Left ventricle myocardium inferior (tissue), 1 donor: Measurements from ENCODE around the gene ANKRD27. TPM values are rescaled to one million over a fixed set of nuclear protein-coding genes. Genes with fewer than 3 reads are reported as not detected.
A peak's percentile ranks its signal among the peaks of the same experiment; 100 is the strongest.

Source experiments
- DNase-seq: peaks from one replicate; pipeline ENCODE4 v3.0.0-alpha.2; 2020
- H3K27ac ChIP-seq: fragments of 200-600 bp; replicated peaks from 2 replicates; pipeline ENCODE4 v1.8.0; 2021
- H3K27me3 ChIP-seq: fragments of 200-600 bp; 2 replicates; pipeline ENCODE4 v1.8.0; 2021; ENCODE audit warnings: low read depth
- H3K36me3 ChIP-seq: fragments of 200-600 bp; 2 replicates; pipeline ENCODE4 v1.8.0; 2021
- H3K4me1 ChIP-seq: fragments of 200-600 bp; 2 replicates; pipeline ENCODE4 v1.8.0; 2021
- H3K4me3 ChIP-seq: fragments of 200-600 bp; 2 replicates; pipeline ENCODE4 v1.8.0; 2021; ENCODE audit warnings: mild to moderate bottlenecking, moderate library complexity
- H3K9me3 ChIP-seq: fragments of 200-600 bp; replicated peaks from 2 replicates; pipeline ENCODE4 v1.8.0; 2021
- intact Hi-C: fragments of 100-400 bp; cut with micrococcal nuclease; formaldehyde crosslinking; loops from one replicate; pipeline ENCODE4 v1.11.0; 2022
- total RNA-seq: library from RNA; stranded (reverse); fragmentation: NEBNext Ultra II Directional; extraction: Animal tissue kit (Norgen Biotek cat#: 25700); gene quantifications from one replicate; pipeline ENCODE4 v1.2.1, GENCODE V29; 2021
- TF ChIP-seq, protein P1 (sequence below): fragments of 200-600 bp; IDR thresholded peaks from 2 replicates; pipeline ENCODE4 v1.8.0; 2021; ENCODE audit warnings: antibody characterized with exemption, mild to moderate bottlenecking, borderline replicate concordance
- donor health status: DM: no; HTN: yes; CAD: no; lungs with severe emphysema.

ANKRD27 gene
- total RNA-seq, 1 donor from 2014 or later, result 18.0 TPM

DNA sequence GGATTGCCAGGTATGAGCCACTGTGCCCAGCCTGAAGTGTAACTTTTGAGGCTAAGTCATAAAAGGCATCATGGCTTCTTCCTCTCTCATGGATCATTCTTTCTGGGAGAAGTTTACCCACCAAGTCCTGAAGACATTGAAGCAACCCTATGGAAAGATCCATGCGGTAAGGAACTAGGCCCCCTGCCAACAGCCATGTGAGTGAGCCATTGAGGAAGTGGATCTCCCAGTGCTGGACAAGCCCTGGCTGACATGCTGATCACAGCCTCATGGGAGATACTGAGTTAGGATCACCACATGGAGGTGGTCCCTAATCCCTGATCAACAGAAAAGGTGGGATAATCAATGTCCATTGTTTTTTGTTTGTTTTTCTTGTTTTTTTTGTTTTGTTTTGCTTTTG lies 13.3 kb upstream of the ANKRD27 start:
- Histone ChIP-seq H3K36me3 (no peaks in the 10 kb centered on the region), H3K27ac (no peak overlapping the region), H3K27me3 (no peaks in the 10 kb centered on the region), H3K9me3 (no peaks in the 10 kb centered on the region), H3K4me3 (no peak overlapping the region), H3K4me1 (peaks cover 35% of the 10 kb centered on the region)
- peak; percentile 29 for DNase-seq
- intact Hi-C loops, result no loop called here
- TF ChIP-seq, protein P1, sequence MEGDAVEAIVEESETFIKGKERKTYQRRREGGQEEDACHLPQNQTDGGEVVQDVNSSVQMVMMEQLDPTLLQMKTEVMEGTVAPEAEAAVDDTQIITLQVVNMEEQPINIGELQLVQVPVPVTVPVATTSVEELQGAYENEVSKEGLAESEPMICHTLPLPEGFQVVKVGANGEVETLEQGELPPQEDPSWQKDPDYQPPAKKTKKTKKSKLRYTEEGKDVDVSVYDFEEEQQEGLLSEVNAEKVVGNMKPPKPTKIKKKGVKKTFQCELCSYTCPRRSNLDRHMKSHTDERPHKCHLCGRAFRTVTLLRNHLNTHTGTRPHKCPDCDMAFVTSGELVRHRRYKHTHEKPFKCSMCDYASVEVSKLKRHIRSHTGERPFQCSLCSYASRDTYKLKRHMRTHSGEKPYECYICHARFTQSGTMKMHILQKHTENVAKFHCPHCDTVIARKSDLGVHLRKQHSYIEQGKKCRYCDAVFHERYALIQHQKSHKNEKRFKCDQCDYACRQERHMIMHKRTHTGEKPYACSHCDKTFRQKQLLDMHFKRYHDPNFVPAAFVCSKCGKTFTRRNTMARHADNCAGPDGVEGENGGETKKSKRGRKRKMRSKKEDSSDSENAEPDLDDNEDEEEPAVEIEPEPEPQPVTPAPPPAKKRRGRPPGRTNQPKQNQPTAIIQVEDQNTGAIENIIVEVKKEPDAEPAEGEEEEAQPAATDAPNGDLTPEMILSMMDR, result no peak

DNA sequence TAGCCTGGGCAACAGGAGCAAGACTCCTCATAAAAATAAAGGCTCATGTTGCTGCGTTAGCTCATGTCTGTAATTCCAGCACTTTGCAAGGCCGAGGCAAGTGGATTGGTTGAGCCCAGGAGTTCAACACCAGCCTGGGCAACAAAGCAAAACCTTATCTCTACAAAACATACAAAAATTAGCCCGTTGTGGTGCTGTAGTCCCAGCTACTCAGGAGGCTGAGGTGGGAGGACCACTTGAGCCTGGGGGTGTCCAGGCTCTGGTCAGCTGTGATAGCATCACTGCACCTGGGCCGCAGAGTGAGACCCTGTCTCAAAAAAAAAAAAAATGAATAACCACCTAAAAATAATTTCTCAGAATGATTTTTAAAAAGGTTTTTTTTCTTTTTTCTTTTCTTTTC lies 12.7 kb upstream of the ANKRD27 start:
- no peaks in the 10 kb centered on the region for H3K27me3 ChIP-seq
- peaks cover 28% of the 10 kb centered on the region for H3K4me1 ChIP-seq
- no peaks in the 10 kb centered on the region for H3K9me3 ChIP-seq
- no peaks in the 10 kb centered on the region for H3K36me3 ChIP-seq
- DNase-seq, result no peak
- no peak overlapping the region for H3K27ac ChIP-seq
- intact Hi-C loops, result no loop called here
- no peak overlapping the region for H3K4me3 ChIP-seq
- TF ChIP-seq, protein P1, result no peak

DNA sequence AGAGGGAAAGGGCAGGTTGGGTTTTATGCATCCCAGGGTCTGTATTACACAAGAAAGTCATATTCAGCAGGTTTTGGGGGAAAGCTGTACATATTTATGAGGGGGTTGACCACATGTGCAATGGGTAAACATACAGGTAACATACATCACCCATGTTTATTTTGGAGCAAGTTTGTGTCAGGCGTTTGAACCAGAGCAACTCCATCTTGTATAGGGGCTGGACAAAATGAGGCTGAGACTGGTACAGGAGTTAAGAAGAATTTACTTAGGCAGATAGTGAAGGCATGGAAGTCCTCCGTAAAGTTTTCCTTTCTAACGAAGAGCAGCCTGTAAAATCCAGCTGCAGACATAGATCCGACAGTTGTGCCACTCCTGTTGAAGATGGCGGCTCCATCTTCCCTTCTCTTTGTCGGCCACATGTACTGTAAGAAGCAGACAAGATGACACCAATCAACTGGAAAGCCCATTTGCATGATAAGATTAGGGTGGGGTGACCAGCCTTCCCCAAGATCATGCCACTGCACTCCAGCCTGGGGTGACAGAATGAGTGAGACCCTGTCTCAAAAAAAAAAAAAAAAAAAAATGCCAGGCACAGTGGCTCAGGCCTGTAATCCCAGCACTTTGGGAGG lies 12.0 kb upstream of the ANKRD27 start:
- H3K4me1 ChIP-seq, result peaks cover 21% of the 10 kb centered on the region
- H3K27ac ChIP-seq, result no peak overlapping the region
- no peak for DNase-seq
- no peak overlapping the region for H3K4me3 ChIP-seq
- H3K9me3 ChIP-seq, result no peaks in the 10 kb centered on the region
- TF ChIP-seq, protein P1, result no peak
- no peaks in the 10 kb centered on the region for H3K27me3 ChIP-seq
- intact Hi-C loops, result no loop called here
- no peaks in the 10 kb centered on the region for H3K36me3 ChIP-seq

DNA sequence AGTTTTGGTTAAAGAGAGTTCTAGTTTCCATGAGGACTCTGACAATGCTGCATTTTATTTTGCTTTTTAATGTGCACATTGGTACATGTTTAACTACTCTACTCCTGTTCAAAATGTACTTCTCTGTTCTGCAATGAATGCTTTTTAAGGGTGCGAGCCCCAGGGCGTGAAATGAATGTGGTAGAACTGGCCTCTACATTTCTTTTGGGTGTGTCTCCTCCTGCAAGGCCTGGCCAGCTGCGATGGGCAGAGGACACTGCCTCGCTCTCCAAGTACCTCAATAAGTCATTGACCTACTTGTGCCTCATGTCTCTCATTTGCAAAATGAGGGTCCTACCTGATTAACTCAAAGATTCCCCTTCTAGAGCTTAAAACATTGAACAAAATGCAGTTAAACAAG lies 7.3 kb upstream of the ANKRD27 start:
- H3K4me1 ChIP-seq, result peaks cover 3% of the 10 kb centered on the region
- TF ChIP-seq, protein P1, result no peak
- H3K36me3 ChIP-seq, result no peaks in the 10 kb centered on the region
- peaks cover 15% of the 10 kb centered on the region for H3K27me3 ChIP-seq
- no peaks in the 10 kb centered on the region for H3K9me3 ChIP-seq
- no peak for DNase-seq
- intact Hi-C loops, result no loop called here
- no peak overlapping the region for H3K27ac ChIP-seq
- no peak overlapping the region for H3K4me3 ChIP-seq

DNA sequence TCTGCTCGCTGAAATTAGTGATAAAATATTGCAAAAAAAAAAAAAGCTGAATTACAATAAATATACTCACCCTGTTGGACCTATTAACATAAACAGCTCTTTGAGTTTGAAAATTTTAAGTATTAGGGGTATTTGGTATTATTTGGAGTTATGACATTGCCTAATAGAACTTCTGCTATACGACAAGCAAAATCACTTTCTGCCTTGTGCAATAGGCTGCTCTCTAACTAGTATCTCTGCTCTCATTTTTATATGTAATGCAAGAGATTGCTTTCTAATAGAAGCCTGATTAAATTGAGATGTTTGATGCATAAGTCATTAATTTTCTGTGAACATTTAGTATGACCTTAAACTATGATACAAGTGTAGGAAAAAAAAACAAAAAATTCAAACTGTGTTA lies 6.0 kb upstream of the ANKRD27 start:
- Histone ChIP-seq H3K27ac (no peak overlapping the region), H3K27me3 (peaks cover 28% of the 10 kb centered on the region), H3K4me3 (no peak overlapping the region), H3K36me3 (no peaks in the 10 kb centered on the region), H3K4me1 (peaks cover 17% of the 10 kb centered on the region), H3K9me3 (no peaks in the 10 kb centered on the region)
- intact Hi-C loops, result no loop called here
- DNase-seq, result no peak
- TF ChIP-seq, protein P1, result no peak
